ENCODE measurements around the gene MVP.
A peak's percentile ranks its signal among the peaks of the same experiment; 100 is the strongest.

Gene MVP

DNA sequence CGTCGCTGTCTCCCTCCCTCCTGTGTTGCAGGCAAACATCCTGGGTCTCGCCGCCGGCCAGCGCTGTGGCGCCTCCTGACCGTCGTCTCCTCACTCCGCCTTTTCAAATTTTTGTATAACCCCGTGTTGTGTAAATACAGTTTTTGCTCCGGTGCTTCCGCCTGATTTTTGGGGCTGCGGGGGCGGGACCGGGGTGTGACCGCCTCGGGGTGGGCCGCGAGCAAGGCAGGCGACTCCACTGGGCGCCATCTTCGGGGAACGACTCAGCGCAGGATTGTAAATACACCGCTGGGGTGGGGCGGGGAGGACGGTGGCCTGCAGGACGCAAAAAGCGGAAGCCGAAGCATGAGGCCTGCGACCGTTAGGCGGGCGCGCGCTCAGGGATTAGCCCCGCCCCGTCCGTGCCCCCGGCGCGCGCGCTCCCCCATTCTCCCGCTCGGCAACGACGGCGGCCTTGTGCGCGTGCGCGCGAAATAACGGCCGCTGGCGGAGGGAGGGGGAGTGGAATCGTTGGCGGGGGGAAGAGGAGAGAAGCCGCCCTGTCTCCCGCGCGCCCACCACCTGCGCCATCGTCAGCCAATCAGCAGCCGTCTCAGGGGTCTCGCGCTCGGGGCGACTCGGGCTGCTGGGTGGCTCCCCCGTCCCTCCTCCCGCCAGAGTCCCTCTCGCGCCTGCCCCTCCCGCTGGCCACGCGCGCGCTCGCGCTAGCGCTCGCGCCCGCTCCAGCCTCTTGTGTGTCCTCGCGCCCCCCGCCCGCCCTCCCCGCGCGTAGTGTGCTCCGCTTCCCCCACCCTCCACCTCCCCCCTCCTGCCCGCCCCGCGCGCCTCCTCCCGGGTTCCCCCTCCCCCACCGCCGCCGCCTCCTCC lies 14.8 kb upstream of the MVP start:
- TF ChIP-seq, protein P1, sequence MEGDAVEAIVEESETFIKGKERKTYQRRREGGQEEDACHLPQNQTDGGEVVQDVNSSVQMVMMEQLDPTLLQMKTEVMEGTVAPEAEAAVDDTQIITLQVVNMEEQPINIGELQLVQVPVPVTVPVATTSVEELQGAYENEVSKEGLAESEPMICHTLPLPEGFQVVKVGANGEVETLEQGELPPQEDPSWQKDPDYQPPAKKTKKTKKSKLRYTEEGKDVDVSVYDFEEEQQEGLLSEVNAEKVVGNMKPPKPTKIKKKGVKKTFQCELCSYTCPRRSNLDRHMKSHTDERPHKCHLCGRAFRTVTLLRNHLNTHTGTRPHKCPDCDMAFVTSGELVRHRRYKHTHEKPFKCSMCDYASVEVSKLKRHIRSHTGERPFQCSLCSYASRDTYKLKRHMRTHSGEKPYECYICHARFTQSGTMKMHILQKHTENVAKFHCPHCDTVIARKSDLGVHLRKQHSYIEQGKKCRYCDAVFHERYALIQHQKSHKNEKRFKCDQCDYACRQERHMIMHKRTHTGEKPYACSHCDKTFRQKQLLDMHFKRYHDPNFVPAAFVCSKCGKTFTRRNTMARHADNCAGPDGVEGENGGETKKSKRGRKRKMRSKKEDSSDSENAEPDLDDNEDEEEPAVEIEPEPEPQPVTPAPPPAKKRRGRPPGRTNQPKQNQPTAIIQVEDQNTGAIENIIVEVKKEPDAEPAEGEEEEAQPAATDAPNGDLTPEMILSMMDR (IDR thresholded peaks at IDR 0.05; ENCODE audit: extremely low read depth, insufficient read depth, missing control alignments) = no peak

DNA sequence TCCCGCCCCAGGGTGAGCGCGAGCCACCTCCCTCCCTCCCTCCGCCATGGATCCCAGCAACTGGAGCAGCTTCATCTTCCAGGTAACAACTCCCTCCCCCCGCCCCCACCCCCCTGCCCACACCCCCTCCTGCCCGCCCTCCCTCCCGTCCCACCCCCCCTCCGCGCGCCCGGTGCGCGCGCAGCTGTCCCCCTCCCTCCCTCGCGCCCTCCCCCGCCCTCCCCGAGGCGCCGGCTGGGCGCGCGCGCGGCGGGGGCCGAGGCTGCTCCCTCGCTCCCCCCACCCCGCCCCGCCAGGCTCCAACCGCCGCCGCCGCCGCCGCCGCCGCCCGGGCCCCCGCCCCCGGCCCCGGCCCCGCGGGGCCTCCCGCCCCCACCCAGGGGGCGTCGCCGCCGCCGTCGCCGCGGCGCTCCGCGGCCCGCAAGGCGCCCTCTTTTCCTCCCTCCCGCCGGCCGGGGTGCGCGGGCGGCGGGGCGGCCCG lies 14.1 kb upstream of the MVP start, which contains the start of gene MAZ:
Gene MAZ (plus strand): TSS at position 431 of the 481 bp plus-strand sequence. CDS start 173 bp downstream, outside the sequence.
- TF ChIP-seq, protein P1 (IDR thresholded peaks at IDR 0.05; ENCODE audit: extremely low read depth, insufficient read depth, missing control alignments) = no peak
- DNase-seq (ENCODE audit: low spot score) = peak; percentile 89
- in situ Hi-C loops (cut with MboI; ENCODE audit: low pct_unique_long_range_greater_than_20kb, low sequenced_read_pairs, unreplicated experiment) = no loop called here

More for the DNA sequence above, 14.8 kb upstream of the MVP start:
- in situ Hi-C loops (cut with MboI; ENCODE audit: low pct_unique_long_range_greater_than_20kb, low sequenced_read_pairs, unreplicated experiment) = no loop called here
- DNase-seq (ENCODE audit: low spot score) = peak; percentile 97

DNA sequence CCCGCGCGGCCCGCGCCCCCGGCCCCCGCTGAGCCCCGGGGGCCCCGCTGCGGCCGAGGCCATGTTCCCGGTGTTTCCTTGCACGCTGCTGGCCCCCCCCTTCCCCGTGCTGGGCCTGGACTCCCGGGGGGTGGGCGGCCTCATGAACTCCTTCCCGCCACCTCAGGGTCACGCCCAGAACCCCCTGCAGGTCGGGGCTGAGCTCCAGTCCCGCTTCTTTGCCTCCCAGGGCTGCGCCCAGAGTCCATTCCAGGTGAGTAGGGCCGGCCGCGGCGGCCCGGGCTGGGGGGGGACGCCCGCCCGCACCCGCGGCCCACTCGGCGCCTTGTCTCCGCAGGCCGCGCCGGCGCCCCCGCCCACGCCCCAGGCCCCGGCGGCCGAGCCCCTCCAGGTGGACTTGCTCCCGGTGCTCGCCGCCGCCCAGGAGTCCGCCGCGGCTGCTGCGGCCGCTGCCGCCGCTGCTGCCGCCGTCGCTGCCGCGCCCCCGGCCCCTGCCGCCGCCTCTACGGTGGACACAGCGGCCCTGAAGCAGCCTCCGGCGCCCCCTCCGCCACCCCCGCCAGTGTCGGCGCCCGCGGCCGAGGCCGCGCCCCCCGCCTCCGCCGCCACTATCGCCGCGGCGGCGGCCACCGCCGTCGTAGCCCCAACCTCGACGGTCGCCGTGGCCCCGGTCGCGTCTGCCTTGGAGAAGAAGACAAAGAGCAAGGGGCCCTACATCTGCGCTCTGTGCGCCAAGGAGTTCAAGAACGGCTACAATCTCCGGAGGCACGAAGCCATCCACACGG lies 13.4 kb upstream of the MVP start:
- peak; percentile 62 for DNase-seq (ENCODE audit: low spot score)
- in situ Hi-C loops (cut with MboI; ENCODE audit: low pct_unique_long_range_greater_than_20kb, low sequenced_read_pairs, unreplicated experiment) = no loop called here
- TF ChIP-seq, protein P1 (IDR thresholded peaks at IDR 0.05; ENCODE audit: extremely low read depth, insufficient read depth, missing control alignments) = no peak

DNA sequence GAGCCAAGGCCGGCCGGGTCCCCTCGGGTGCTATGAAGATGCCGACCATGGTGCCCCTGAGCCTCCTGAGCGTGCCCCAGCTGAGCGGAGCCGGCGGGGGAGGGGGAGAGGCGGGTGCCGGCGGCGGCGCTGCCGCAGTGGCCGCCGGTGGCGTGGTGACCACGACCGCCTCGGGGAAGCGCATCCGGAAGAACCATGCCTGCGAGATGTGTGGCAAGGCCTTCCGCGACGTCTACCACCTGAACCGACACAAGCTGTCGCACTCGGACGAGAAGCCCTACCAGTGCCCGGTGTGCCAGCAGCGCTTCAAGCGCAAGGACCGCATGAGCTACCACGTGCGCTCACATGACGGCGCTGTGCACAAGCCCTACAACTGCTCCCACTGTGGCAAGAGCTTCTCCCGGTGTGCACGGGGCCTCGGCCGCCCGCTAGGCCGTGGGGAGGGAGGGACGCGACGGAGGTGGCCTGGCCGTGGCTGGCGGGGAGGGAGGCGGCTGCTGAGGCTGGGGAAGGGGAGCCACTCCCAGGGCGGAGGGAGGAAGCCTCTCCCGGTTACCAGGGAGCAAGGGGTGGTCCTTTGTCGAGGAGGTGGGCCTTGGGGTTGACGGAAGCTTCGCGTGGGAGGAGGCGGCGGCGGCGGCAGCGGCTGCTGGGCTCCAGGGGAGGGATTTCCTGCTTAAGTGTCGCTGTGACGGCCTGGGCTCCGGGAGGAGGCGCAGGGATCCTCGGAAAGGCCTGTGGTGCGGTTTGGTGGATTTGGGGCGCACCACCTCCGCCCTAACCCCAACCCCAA lies 12.6 kb upstream of the MVP start:
- TF ChIP-seq, protein P1 (IDR thresholded peaks at IDR 0.05; ENCODE audit: extremely low read depth, insufficient read depth, missing control alignments) = peak; percentile 56
- in situ Hi-C loops (cut with MboI; ENCODE audit: low pct_unique_long_range_greater_than_20kb, low sequenced_read_pairs, unreplicated experiment) = no loop called here
- DNase-seq (ENCODE audit: low spot score) = peak; percentile 87

DNA sequence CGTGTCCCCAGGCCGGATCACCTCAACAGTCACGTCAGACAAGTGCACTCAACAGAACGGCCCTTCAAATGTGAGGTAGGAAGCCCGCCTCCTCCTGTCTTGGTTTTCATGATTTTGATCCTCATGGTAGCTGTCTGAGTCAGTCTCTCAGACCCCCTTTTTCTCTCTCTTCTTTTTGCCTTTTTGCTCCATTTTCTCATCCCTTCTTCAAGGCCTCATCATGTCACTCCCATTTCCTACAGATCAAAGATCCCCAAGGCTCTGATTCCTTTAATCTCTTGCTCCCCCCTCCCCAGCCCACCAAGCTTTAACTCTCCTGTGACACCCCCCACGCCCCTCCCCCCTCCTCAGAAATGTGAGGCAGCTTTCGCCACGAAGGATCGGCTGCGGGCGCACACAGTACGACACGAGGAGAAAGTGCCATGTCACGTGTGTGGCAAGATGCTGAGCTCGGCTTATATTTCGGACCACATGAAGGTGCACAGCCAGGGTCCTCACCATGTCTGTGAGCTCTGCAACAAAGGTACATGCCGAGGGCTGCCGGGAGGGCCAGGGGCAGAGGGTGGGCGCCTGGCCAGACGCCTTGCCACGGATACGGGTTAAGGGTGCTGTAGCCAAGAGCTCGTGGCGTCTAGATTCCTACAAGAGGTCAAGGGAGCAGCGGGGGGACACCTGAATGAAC lies 11.9 kb upstream of the MVP start:
- TF ChIP-seq, protein P1 (IDR thresholded peaks at IDR 0.05; ENCODE audit: extremely low read depth, insufficient read depth, missing control alignments) = no peak
- no peak for DNase-seq (ENCODE audit: low spot score)
- in situ Hi-C loops (cut with MboI; ENCODE audit: low pct_unique_long_range_greater_than_20kb, low sequenced_read_pairs, unreplicated experiment) = no loop called here
